MM.1S (cell line): ENCODE measurements around the gene SAMD3.

Experiments used
- EZH2 ChIP-seq: fragments of 300-600 bp; sonication (generic); optimal IDR thresholded peaks from 2 replicates; pipeline ENCODE3; 2017; ENCODE audit warnings: low read depth, mild to moderate bottlenecking, antibody characterized with exemption, low read length, mixed read lengths
- EZH2phosphoT487 ChIP-seq: fragments of 300-600 bp; sonication (generic); IDR thresholded peaks from 2 replicates; pipeline ENCODE4 v1.6.1; 2018; ENCODE audit warnings: antibody characterized with exemption, low read length
- TF ChIP-seq, protein P1 (sequence below): fragments of 300-600 bp; sonication (generic); IDR thresholded peaks from 2 replicates; pipeline ENCODE4 v1.5.1; 2016; ENCODE audit warnings: antibody characterized with exemption, low read length, mixed read lengths

GRCh38 chr6:130143709-130144108 is 79.0 kb downstream of the SAMD3 start:
- TF ChIP-seq, protein P1, sequence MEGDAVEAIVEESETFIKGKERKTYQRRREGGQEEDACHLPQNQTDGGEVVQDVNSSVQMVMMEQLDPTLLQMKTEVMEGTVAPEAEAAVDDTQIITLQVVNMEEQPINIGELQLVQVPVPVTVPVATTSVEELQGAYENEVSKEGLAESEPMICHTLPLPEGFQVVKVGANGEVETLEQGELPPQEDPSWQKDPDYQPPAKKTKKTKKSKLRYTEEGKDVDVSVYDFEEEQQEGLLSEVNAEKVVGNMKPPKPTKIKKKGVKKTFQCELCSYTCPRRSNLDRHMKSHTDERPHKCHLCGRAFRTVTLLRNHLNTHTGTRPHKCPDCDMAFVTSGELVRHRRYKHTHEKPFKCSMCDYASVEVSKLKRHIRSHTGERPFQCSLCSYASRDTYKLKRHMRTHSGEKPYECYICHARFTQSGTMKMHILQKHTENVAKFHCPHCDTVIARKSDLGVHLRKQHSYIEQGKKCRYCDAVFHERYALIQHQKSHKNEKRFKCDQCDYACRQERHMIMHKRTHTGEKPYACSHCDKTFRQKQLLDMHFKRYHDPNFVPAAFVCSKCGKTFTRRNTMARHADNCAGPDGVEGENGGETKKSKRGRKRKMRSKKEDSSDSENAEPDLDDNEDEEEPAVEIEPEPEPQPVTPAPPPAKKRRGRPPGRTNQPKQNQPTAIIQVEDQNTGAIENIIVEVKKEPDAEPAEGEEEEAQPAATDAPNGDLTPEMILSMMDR, result no peak
- TF ChIP-seq EZH2 (no peak), EZH2phosphoT487 (no peak)
